Gastrocnemius medialis (tissue), 4 donors: ENCODE results near the gene RTP5.

Experiments used
- POLR2A ChIP-seq, 2 donors: fragments of 450-650 bp; IDR thresholded peaks; one replicate each; pipeline ENCODE4 v1.6.1; 2017; ENCODE audit warnings: antibody characterized with exemption in 2 of 2, mild to moderate bottlenecking in 2 of 2, moderate library complexity in 2 of 2
- TF ChIP-seq, protein P1 (sequence below), 5 experiments: fragments of 450-650 bp in 3 of 5; fragments of 200-600 bp in 2 of 5; sonication (generic) in 2 of 5; IDR thresholded peaks in 4 of 5; conservative IDR thresholded peaks in 1 of 5; 1 replicate in 4 of 5; 2 replicates in 1 of 5; pipeline ENCODE4 v1.5.1; 2016 to 2019; ENCODE audit warnings: antibody characterized with exemption in 5 of 5, mild to moderate bottlenecking in 3 of 5, moderate library complexity in 3 of 5

DNA sequence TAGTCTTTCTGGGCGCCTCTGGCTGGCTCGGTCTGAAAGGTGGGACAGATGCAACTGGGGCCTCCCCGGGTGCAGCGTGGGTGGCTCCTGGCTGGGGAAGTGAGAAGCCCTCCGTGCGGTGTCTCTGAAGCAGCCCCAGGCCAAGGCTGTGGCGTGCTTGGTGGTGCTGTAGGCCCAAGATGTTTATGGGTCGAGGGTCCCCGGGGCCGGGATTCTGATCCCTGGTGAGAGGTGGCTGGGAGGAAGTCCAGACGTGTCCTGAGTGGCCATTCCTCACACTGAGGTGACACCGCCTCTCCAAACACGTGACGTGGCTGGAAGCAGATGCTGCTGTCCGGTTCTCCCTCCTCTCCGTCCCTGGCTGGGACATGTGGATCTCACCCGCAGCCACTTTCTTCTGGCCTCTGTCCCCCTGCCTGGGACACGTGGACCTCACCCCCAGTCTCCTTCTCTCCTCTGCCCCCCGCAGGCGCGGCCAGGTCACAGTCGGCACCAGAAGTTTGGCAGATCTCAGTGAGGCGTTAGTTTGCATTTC, 12.6 kb downstream of the RTP5 start:
- TF ChIP-seq POLR2A (IDR thresholded peaks at IDR 0.05) = no peak
- TF ChIP-seq, protein P1, sequence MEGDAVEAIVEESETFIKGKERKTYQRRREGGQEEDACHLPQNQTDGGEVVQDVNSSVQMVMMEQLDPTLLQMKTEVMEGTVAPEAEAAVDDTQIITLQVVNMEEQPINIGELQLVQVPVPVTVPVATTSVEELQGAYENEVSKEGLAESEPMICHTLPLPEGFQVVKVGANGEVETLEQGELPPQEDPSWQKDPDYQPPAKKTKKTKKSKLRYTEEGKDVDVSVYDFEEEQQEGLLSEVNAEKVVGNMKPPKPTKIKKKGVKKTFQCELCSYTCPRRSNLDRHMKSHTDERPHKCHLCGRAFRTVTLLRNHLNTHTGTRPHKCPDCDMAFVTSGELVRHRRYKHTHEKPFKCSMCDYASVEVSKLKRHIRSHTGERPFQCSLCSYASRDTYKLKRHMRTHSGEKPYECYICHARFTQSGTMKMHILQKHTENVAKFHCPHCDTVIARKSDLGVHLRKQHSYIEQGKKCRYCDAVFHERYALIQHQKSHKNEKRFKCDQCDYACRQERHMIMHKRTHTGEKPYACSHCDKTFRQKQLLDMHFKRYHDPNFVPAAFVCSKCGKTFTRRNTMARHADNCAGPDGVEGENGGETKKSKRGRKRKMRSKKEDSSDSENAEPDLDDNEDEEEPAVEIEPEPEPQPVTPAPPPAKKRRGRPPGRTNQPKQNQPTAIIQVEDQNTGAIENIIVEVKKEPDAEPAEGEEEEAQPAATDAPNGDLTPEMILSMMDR (IDR thresholded peaks at IDR 0.05 in 4 of 5, conservative IDR thresholded peaks at IDR 0.05 in 1 of 5) = no peak
